HCT116 (cell line): ENCODE measurements around the gene CPNE4. TPM values are rescaled to one million over a fixed set of nuclear protein-coding genes. Genes with fewer than 3 reads are reported as not detected.

Experiments
- ATAC-seq: fragments of 200-7000 bp; cut with Tn5 transposase; 2 replicates; pipeline ENCODE4 v1.9.1; 2020; ENCODE audit warnings: mild to moderate bottlenecking, moderate library complexity
- BruUV-seq: library from RNA; stranded (reverse); fragments of 400-500 nt; replicated peaks from 2 replicates; lab custom pipeline; 2021; lab: Mats Ljungman, UMichigan
- CTCF ChIA-PET: fragments of 300-600 bp; sonication (Branson Sonifier 250); formaldehyde crosslinking; loops from one replicate; lab custom pipeline; 2021; ENCODE audit warnings: antibody characterized with exemption; lab: Charles Lee
- POLR2A ChIA-PET: fragments of 300-600, 350-600 bp; sonication (Branson Sonifier 250); formaldehyde crosslinking; loops from one replicate; lab custom pipeline; 2021; ENCODE audit warnings: antibody characterized with exemption; lab: Charles Lee
- RAD21 ChIA-PET, 2 experiments: fragments of 300-600 bp; sonication (Branson Sonifier 250); formaldehyde crosslinking; loops; one replicate each; lab custom pipeline; 2023; ENCODE audit warnings: low total read pairs in 2 of 2; ENCODE audit not compliant: uncharacterized antibody in 2 of 2, unreplicated experiment in 2 of 2, low non-redundant PET in 1 of 2; lab: Charles Lee
- DNase-seq: peaks from one replicate; pipeline ENCODE4 v3.0.0-alpha.2; 2010; ENCODE audit warnings: low read depth, low spot score
- H2AFZ ChIP-seq: fragments of 200-600 bp; shearing (Covaris generic), sonication (generic); 2 replicates; pipeline ENCODE4 v1.6.1; 2017; ENCODE audit warnings: low read depth, mixed run types, mixed read lengths, antibody characterized with exemption, low read length; ENCODE audit not compliant: poor library complexity, severe bottlenecking
- H3K27ac ChIP-seq: 2 replicates; pipeline ENCODE4 v1.5.1; 2012; ENCODE audit warnings: low read depth, low read length
- H3K27me3 ChIP-seq: fragments of 200-600 bp; sonication (generic); 2 replicates; pipeline ENCODE4 v1.6.1; 2016; ENCODE audit warnings: mixed run types, low read length, mixed read lengths; ENCODE audit not compliant: insufficient read depth
- H3K36me3 ChIP-seq, 2 experiments: fragments of 200-500 bp in 1 of 2; fragments of 200-600 bp in 1 of 2; sonication (Bioruptor generic) in 1 of 2; sonication (generic) in 1 of 2; 2 replicates each; pipeline versions ENCODE4 v1.5.1 to v1.6.1; 2014 to 2016; ENCODE audit warnings: low read length in 2 of 2, inconsistent platforms in 1 of 2, mixed read lengths in 1 of 2, mixed run types in 1 of 2; ENCODE audit not compliant: insufficient read depth in 2 of 2, control insufficient read depth in 1 of 2
- H3K4me1 ChIP-seq, 2 experiments: fragments of 200-600 bp in 1 of 2; sonication (generic) in 1 of 2; 2 replicates each; pipeline versions ENCODE4 v1.5.1 to v1.6.1; 2012 to 2017; ENCODE audit warnings: low read length in 2 of 2, inconsistent platforms in 1 of 2, mild to moderate bottlenecking in 1 of 2, mixed read lengths in 1 of 2, mixed run types in 1 of 2, moderate library complexity in 1 of 2; ENCODE audit not compliant: insufficient read depth in 2 of 2, control insufficient read depth in 1 of 2
- H3K4me2 ChIP-seq: fragments of 200-600 bp; sonication (generic); 2 replicates; pipeline ENCODE4 v1.6.1; 2017; ENCODE audit warnings: mixed run types, low read length, mixed read lengths
- H3K4me3 ChIP-seq, 2 experiments: fragments of 200-600 bp in 1 of 2; sonication (generic) in 1 of 2; replicated peaks in 1 of 2; 2 replicates each; pipeline ENCODE4 v1.5.1; 2011 to 2016; ENCODE audit warnings: low read length in 2 of 2, control low read depth in 1 of 2, low read depth in 1 of 2, mild to moderate bottlenecking in 1 of 2, mixed read lengths in 1 of 2, mixed run types in 1 of 2
- H3K79me2 ChIP-seq: fragments of 200-600 bp; sonication (generic); 2 replicates; pipeline ENCODE4 v1.6.1; 2017; ENCODE audit warnings: mild to moderate bottlenecking, mixed run types, low read length, moderate library complexity, mixed read lengths; ENCODE audit not compliant: insufficient read depth
- H3K9ac ChIP-seq: fragments of 200-600 bp; sonication (generic); 2 replicates; pipeline ENCODE4 v1.6.1; 2016; ENCODE audit warnings: low read length, mixed read lengths
- H3K9me2 ChIP-seq: fragments of 200-600 bp; sonication (generic), shearing (Covaris generic); 2 replicates; pipeline ENCODE4 v1.6.1; 2017; ENCODE audit warnings: mixed run types, mild to moderate bottlenecking, moderate library complexity; ENCODE audit not compliant: insufficient read depth
- H3K9me3 ChIP-seq, 2 experiments: fragments of 200-500 bp in 1 of 2; fragments of 200-600 bp in 1 of 2; sonication (Bioruptor generic) in 1 of 2; sonication (generic) in 1 of 2; 2 replicates each; pipeline ENCODE4 v1.6.1; 2014 to 2017; ENCODE audit warnings: low read length in 2 of 2, mixed read lengths in 2 of 2, inconsistent platforms in 1 of 2, low read depth in 1 of 2, mild to moderate bottlenecking in 1 of 2, mixed run types in 1 of 2, moderate library complexity in 1 of 2; ENCODE audit not compliant: control insufficient read depth in 1 of 2, insufficient read depth in 1 of 2
- H4K20me1 ChIP-seq: fragments of 200-600 bp; sonication (generic), shearing (Covaris generic); 2 replicates; pipeline ENCODE4 v1.6.1; 2017; ENCODE audit warnings: mixed run types, mild to moderate bottlenecking, moderate library complexity; ENCODE audit not compliant: insufficient read depth
- CTCF ChIP-seq, 3 experiments: fragments of 200-600 bp in 1 of 3; sonication (generic) in 1 of 3; IDR thresholded peaks in 2 of 3; conservative IDR thresholded peaks in 1 of 3; 2 replicates each; pipeline ENCODE4 v1.5.1; 2012 to 2017; ENCODE audit warnings: low read depth in 2 of 3, low read length in 2 of 3, antibody characterized with exemption in 1 of 3, borderline replicate concordance in 1 of 3, control low read depth in 1 of 3, mild to moderate bottlenecking in 1 of 3, mixed read lengths in 1 of 3, mixed run types in 1 of 3, moderate library complexity in 1 of 3; ENCODE audit not compliant: insufficient read depth in 1 of 3
- EZH2 ChIP-seq: fragments of 200-600 bp; sonication (generic); IDR thresholded peaks from 2 replicates; pipeline ENCODE4 v1.6.1; 2017; ENCODE audit warnings: antibody characterized with exemption, mixed run types
- POLR2AphosphoS5 ChIP-seq: IDR thresholded peaks from 2 replicates; pipeline ENCODE4 v1.6.1; 2011; ENCODE audit warnings: mild to moderate bottlenecking, low read depth, low read length, moderate library complexity
- REST ChIP-seq: IDR thresholded peaks from 2 replicates; pipeline ENCODE4 v1.6.1; 2012; ENCODE audit warnings: low read depth
- SIN3A ChIP-seq: IDR thresholded peaks from 2 replicates; pipeline ENCODE4 v1.6.1; 2012; ENCODE audit warnings: low read depth
- SP1 ChIP-seq: IDR thresholded peaks from 2 replicates; pipeline ENCODE4 v1.6.1; 2012; ENCODE audit warnings: low read depth
- SRF ChIP-seq: IDR thresholded peaks from 2 replicates; pipeline ENCODE4 v1.6.1; 2012; ENCODE audit warnings: low read depth
- TCF7L2 ChIP-seq: IDR thresholded peaks from 2 replicates; pipeline ENCODE4 v1.7.0; 2011; ENCODE audit warnings: borderline replicate concordance, inconsistent platforms; ENCODE audit not compliant: insufficient read depth, insufficient read length; ENCODE audit errors: extremely low read depth
- YY1 ChIP-seq: IDR thresholded peaks from 2 replicates; pipeline ENCODE4 v1.6.1; 2011; ENCODE audit warnings: low read length, low read depth, moderate library complexity, mild to moderate bottlenecking; ENCODE audit not compliant: insufficient replicate concordance; ENCODE audit errors: extremely low read depth
- ZFX ChIP-seq: fragments of 450-650 bp; IDR thresholded peaks from 2 replicates; pipeline ENCODE4 v1.6.1; 2017
- intact Hi-C: fragments of 100-400 bp; cut with micrococcal nuclease; formaldehyde crosslinking; loops from 2 replicates; pipeline ENCODE4 v1.10.0; 2022
- total RNA-seq: library from RNA; stranded (reverse); gene quantifications from one replicate; pipeline ENCODE4 v1.2.1, GENCODE V29; 2021; ENCODE audit not compliant: unreplicated experiment

The CPNE4 gene
- total RNA-seq, 1 experiment from 2014 or later: not detected

- intact Hi-C loops: no loop called here
- DNase-seq (no peak), ATAC-seq (no peak)
- Histone ChIP-seq H3K4me2 (no peak overlapping the region), H3K9ac (no peak overlapping the region), H3K9me3 (no peaks in the 10 kb centered on the region), H3K4me3 (no peak overlapping the region), H3K27me3 (peaks cover 53% of the 10 kb centered on the region), H3K4me1 (no peaks in the 10 kb centered on the region), H3K9me2 (no peaks in the 10 kb centered on the region), H3K79me2 (no peaks in the 10 kb centered on the region), H3K36me3 (no peaks in the 10 kb centered on the region), H3K27ac (no peak overlapping the region), H2AFZ (no peak overlapping the region), H4K20me1 (no peaks in the 10 kb centered on the region)
- TF ChIP-seq TCF7L2: no peak
- TF ChIP-seq SIN3A: no peak
- no peak for TF ChIP-seq EZH2
- TF ChIP-seq POLR2AphosphoS5: no peak
- no peak for TF ChIP-seq YY1
- TF ChIP-seq REST: no peak
- no peak for TF ChIP-seq SP1
- no peak for TF ChIP-seq ZFX
- TF ChIP-seq CTCF (IDR thresholded peaks at IDR 0.05 in 2 of 3, conservative IDR thresholded peaks at IDR 0.05 in 1 of 3; ENCODE audit: borderline replicate concordance in 1 of 3, insufficient read depth in 1 of 3, low read depth in 2 of 3, low read length in 2 of 3): no peak
- no peak for TF ChIP-seq SRF
- ChIA-PET POLR2A (no interaction called here), RAD21 (no interaction called here), CTCF (interaction anchor here (1.4 kb wide), 1 partner anchor 18 kb away, joined by 3 read pairs; no protein-coding TSS in a partner anchor)
- BruUV-seq: no TSS peak
These were observed 222.4 kb downstream of the CPNE4 start for GRCh38 chr3:131812433-131812832.
